NCI-H2196 treated with DMSO at 0.1 percent for 48 hours (cell line): Measurements from ENCODE around the gene WDR90.

Source experiments
- DNase-seq: peaks from one replicate; lab custom pipeline; 2025; ENCODE audit not compliant: unreplicated experiment; lab: John Stamatoyannopoulos, UW

Gene WDR90

GRCh38 chr16:704552-705380 lies 55.6 kb downstream of the WDR90 start:
- DNase-seq = peak; percentile 33

GRCh38 chr16:705431-706188 lies 56.4 kb downstream of the WDR90 start, which contains the start of gene FBXL16:
Gene FBXL16 (minus strand): TSS chr16:705801. CDS start chr16:697405, 8,396 bp downstream.
- peak; percentile 63 for DNase-seq

GRCh38 chr16:706189-707061 lies 57.3 kb downstream of the WDR90 start:
- DNase-seq = no peak

GRCh38 chr16:707062-707538 lies 57.9 kb downstream of the WDR90 start:
- no peak for DNase-seq

GRCh38 chr16:708019-708418 lies 58.9 kb downstream of the WDR90 start:
- DNase-seq = no peak

- no peak for DNase-seq
Observed at GRCh38 chr16:708959-709358, 59.8 kb downstream of the WDR90 start.

GRCh38 chr16:709566-710499 lies 60.7 kb downstream of the WDR90 start:
- peak; percentile 84 for DNase-seq

- no peak for DNase-seq
Observed at GRCh38 chr16:710500-711075, 61.4 kb downstream of the WDR90 start.

GRCh38 chr16:711084-711483 lies 61.9 kb downstream of the WDR90 start:
- DNase-seq = no peak

- peak; percentile 41 for DNase-seq
Observed at GRCh38 chr16:711548-712320, 62.6 kb downstream of the WDR90 start.

GRCh38 chr16:712740-713250 lies 63.6 kb downstream of the WDR90 start:
- DNase-seq = peak; percentile 25

GRCh38 chr16:714079-714478 lies 64.9 kb downstream of the WDR90 start:
- DNase-seq = no peak

GRCh38 chr16:714558-715476 lies 65.7 kb downstream of the WDR90 start, which contains the start of gene METRN:
Gene METRN (plus strand): TSS chr16:715118. CDS start chr16:715290, 172 bp downstream.
- DNase-seq = peak; percentile 81

GRCh38 chr16:715477-716199 lies 66.5 kb downstream of the WDR90 start:
- DNase-seq = no peak

GRCh38 chr16:716200-716568 lies 67.0 kb downstream of the WDR90 start:
- peak; percentile 62 for DNase-seq

GRCh38 chr16:716768-717325 lies 67.7 kb downstream of the WDR90 start:
- no peak for DNase-seq
